Trophoblast cell (in vitro differentiated cells and primary cell): Measurements from ENCODE around the gene CBX2.

Source experiments
- DNase-seq, 2 donors: peaks; one replicate each; pipeline ENCODE4 v3.0.0-alpha.2; 2016
- H2AFZ ChIP-seq: 2 replicates; pipeline ENCODE4 v1.6.1; 2013; ENCODE audit warnings: low read length, moderate library complexity, mild to moderate bottlenecking; ENCODE audit not compliant: insufficient read depth, poor library complexity
- H2AK5ac ChIP-seq: 2 replicates; pipeline ENCODE4 v1.6.1; 2013; ENCODE audit warnings: mild to moderate bottlenecking, low read length
- H2BK120ac ChIP-seq: 2 replicates; pipeline ENCODE4 v1.6.1; 2013; ENCODE audit warnings: low read length, mild to moderate bottlenecking, moderate library complexity; ENCODE audit not compliant: insufficient read depth, poor library complexity
- H2BK12ac ChIP-seq: 2 replicates; pipeline ENCODE4 v1.6.1; 2013; ENCODE audit warnings: mild to moderate bottlenecking, low read length, moderate library complexity
- H2BK5ac ChIP-seq: 2 replicates; pipeline ENCODE4 v1.6.1; 2013; ENCODE audit warnings: low read length, low read depth, moderate library complexity, mild to moderate bottlenecking; ENCODE audit not compliant: poor library complexity
- H3K14ac ChIP-seq: 2 replicates; pipeline ENCODE4 v1.6.1; 2013; ENCODE audit warnings: mild to moderate bottlenecking, low read length
- H3K18ac ChIP-seq: 2 replicates; pipeline ENCODE4 v1.6.1; 2013; ENCODE audit warnings: mild to moderate bottlenecking, low read length
- H3K23ac ChIP-seq: 2 replicates; pipeline ENCODE4 v1.6.1; 2013; ENCODE audit warnings: low read length
- H3K27ac ChIP-seq: 2 replicates; pipeline ENCODE4 v1.5.1; 2013; ENCODE audit warnings: low read depth, mild to moderate bottlenecking, inconsistent platforms, low read length, moderate library complexity
- H3K27me3 ChIP-seq: 2 replicates; pipeline ENCODE4 v1.6.1; 2013; ENCODE audit warnings: inconsistent platforms, mild to moderate bottlenecking, low read length, moderate library complexity; ENCODE audit not compliant: insufficient read depth
- H3K36me3 ChIP-seq, 2 experiments: 1 replicate in 1 of 2; 2 replicates in 1 of 2; pipeline ENCODE4 v1.6.1; 2013; ENCODE audit warnings: low read length in 2 of 2, mild to moderate bottlenecking in 2 of 2, moderate library complexity in 1 of 2; ENCODE audit not compliant: insufficient read depth in 2 of 2, control insufficient read depth in 1 of 2
- H3K4ac ChIP-seq: 2 replicates; pipeline ENCODE4 v1.6.1; 2013; ENCODE audit warnings: low read depth, mild to moderate bottlenecking, low read length, moderate library complexity
- H3K4me1 ChIP-seq, 2 experiments: 1 replicate in 1 of 2; 2 replicates in 1 of 2; pipeline ENCODE4 v1.6.1; 2013; ENCODE audit warnings: low read length in 2 of 2, mild to moderate bottlenecking in 2 of 2, moderate library complexity in 1 of 2; ENCODE audit not compliant: insufficient read depth in 2 of 2, control insufficient read depth in 1 of 2
- H3K4me2 ChIP-seq: 2 replicates; pipeline ENCODE4 v1.6.1; 2013; ENCODE audit warnings: inconsistent platforms, mild to moderate bottlenecking, low read length, moderate library complexity
- H3K4me3 ChIP-seq: 2 replicates; pipeline ENCODE4 v1.5.1; 2013; ENCODE audit warnings: mild to moderate bottlenecking, low read depth, low read length, inconsistent platforms
- H3K79me1 ChIP-seq: one replicate; pipeline ENCODE4 v1.6.1; 2013; ENCODE audit warnings: low read length
- H3K79me2 ChIP-seq: 2 replicates; pipeline ENCODE4 v1.6.1; 2013; ENCODE audit warnings: low read length, mild to moderate bottlenecking; ENCODE audit not compliant: control insufficient read depth, insufficient read depth, poor library complexity
- H3K9ac ChIP-seq: 2 replicates; pipeline ENCODE4 v1.6.1; 2013; ENCODE audit warnings: mild to moderate bottlenecking, low read length
- H3K9me3 ChIP-seq: 2 replicates; pipeline ENCODE4 v1.6.1; 2013; ENCODE audit warnings: low read depth, mild to moderate bottlenecking, control low read depth, inconsistent platforms, low read length; ENCODE audit not compliant: insufficient read depth
- H4K12ac ChIP-seq: 2 replicates; pipeline ENCODE4 v1.6.1; 2013; ENCODE audit warnings: low read depth, mild to moderate bottlenecking, low read length, moderate library complexity
- H4K8ac ChIP-seq: 2 replicates; pipeline ENCODE4 v1.6.1; 2013; ENCODE audit warnings: low read depth, mild to moderate bottlenecking, low read length, moderate library complexity
- H4K91ac ChIP-seq: one replicate; pipeline ENCODE4 v1.6.1; 2013; ENCODE audit warnings: low read depth, mild to moderate bottlenecking, low read length, moderate library complexity
- WGBS: extraction: QIAGEN DNeasy Blood & Tissue Kit; methylation state at CpG from one replicate; pipeline ENCODE4 v1.1.7; 2013; ENCODE audit warnings: missing lambda C conversion rate; ENCODE audit not compliant: insufficient read length, insufficient coverage; ENCODE audit errors: extremely low coverage; 5-methylcytosine and 5-hydroxymethylcytosine counted together

CBX2 gene

GRCh38 chr17:79824234-79824633 lies 46.3 kb downstream of the CBX2 start:
- Histone ChIP-seq H3K27me3 (peaks cover 6% of the 10 kb centered on the region), H3K79me2 (no peaks in the 10 kb centered on the region), H2BK5ac (no peak overlapping the region), H3K23ac (no peak overlapping the region), H4K8ac (no peak overlapping the region), H3K36me3 (no peaks in the 10 kb centered on the region), H2BK120ac (no peak overlapping the region), H3K4ac (no peak overlapping the region), H3K9me3 (peaks cover 5% of the 10 kb centered on the region), H3K9ac (no peak overlapping the region), H3K14ac (no peak overlapping the region), H2BK12ac (no peak overlapping the region), H2AK5ac (no peak overlapping the region), H3K27ac (no peak overlapping the region), H3K4me3 (no peak overlapping the region), H4K12ac (no peak overlapping the region), H3K79me1 (no peaks in the 10 kb centered on the region), H3K18ac (no peak overlapping the region), H4K91ac (no peak overlapping the region), H3K4me2 (no peak overlapping the region), H2AFZ (no peak overlapping the region), H3K4me1 (no peaks in the 10 kb centered on the region)
- no peak for DNase-seq
- WGBS: no CpG with 5 or more reads among the region's 17 CpGs

GRCh38 chr17:79824893-79825579 lies 47.1 kb downstream of the CBX2 start:
- no CpG with 5 or more reads among the region's 6 CpGs for WGBS

DNA sequence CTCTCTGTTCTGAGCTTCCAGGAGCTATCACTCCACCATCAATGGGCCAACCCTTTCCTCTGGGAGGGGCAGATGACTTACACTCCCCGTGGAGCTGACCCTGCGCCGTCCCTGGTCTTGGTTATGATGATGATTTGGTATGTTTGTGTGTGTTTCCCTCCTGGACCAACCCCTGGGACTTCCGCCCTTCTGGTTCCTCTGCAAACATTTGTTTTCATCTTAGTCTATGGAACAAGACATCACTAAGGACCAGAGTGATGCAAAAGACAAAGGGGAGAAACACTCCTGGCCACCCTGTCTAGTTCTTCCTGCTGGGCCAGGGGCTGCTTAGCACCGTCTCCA lies 47.6 kb downstream of the CBX2 start:
- no peak overlapping the region for H2BK12ac ChIP-seq
- H3K36me3 ChIP-seq: no peaks in the 10 kb centered on the region
- H3K4me2 ChIP-seq: no peak overlapping the region
- no peaks in the 10 kb centered on the region for H3K79me2 ChIP-seq
- no peak overlapping the region for H2BK5ac ChIP-seq
- no peak overlapping the region for H3K23ac ChIP-seq
- no peak overlapping the region for H3K9ac ChIP-seq
- H3K27ac ChIP-seq: no peak overlapping the region
- H3K27me3 ChIP-seq: peaks cover 17% of the 10 kb centered on the region
- H2AFZ ChIP-seq: no peak overlapping the region
- H3K4me1 ChIP-seq: no peaks in the 10 kb centered on the region
- no peak overlapping the region for H4K12ac ChIP-seq
- no peak overlapping the region for H4K8ac ChIP-seq
- peaks cover 5% of the 10 kb centered on the region for H3K9me3 ChIP-seq
- H3K4me3 ChIP-seq: no peak overlapping the region
- no peak overlapping the region for H2BK120ac ChIP-seq
- H3K79me1 ChIP-seq: no peaks in the 10 kb centered on the region
- H2AK5ac ChIP-seq: no peak overlapping the region
- no peak overlapping the region for H3K14ac ChIP-seq
- no CpG with 5 or more reads among the region's 5 CpGs for WGBS
- no peak overlapping the region for H4K91ac ChIP-seq
- H3K4ac ChIP-seq: no peak overlapping the region
- H3K18ac ChIP-seq: no peak overlapping the region
- no peak for DNase-seq

More at GRCh38 chr17:79824893-79825579, 47.1 kb downstream of the CBX2 start:
- Histone ChIP-seq H4K91ac (no peak overlapping the region), H4K12ac (no peak overlapping the region), H3K14ac (no peak overlapping the region), H3K9me3 (peaks cover 5% of the 10 kb centered on the region), H3K27me3 (peaks cover 12% of the 10 kb centered on the region), H2BK120ac (no peak overlapping the region), H2AK5ac (no peak overlapping the region), H3K4me2 (no peak overlapping the region), H3K36me3 (no peaks in the 10 kb centered on the region), H3K18ac (no peak overlapping the region), H4K8ac (no peak overlapping the region), H3K4ac (no peak overlapping the region), H3K23ac (no peak overlapping the region), H3K79me1 (no peaks in the 10 kb centered on the region), H3K79me2 (no peaks in the 10 kb centered on the region), H3K4me3 (no peak overlapping the region), H3K9ac (no peak overlapping the region), H2BK5ac (no peak overlapping the region), H2BK12ac (no peak overlapping the region), H3K4me1 (no peaks in the 10 kb centered on the region), H2AFZ (no peak overlapping the region), H3K27ac (no peak overlapping the region)
- no peak for DNase-seq

DNA sequence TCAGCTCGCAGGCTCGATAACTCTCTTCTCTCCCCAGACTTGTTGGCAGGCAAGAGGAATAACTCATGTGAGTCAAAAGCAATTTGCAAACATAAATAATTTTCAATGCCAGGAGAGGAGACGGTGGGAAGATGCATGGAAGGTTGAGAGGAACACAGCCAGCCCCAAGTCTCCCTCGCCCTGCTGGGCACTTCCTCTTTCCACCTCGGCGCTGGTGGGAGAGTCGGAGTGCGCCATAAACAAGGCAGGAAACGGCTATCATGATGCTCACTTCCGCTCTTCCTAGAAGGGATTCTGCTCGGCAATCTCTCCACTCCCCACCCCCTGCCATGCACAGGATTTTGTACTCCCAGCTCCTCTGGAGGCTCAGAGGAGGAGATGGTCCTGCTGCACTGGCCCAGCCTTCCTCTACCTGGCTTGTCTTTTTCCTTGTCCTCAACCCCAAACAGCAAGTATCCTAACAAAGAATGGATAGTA lies 48.3 kb downstream of the CBX2 start:
- no peak overlapping the region for H4K12ac ChIP-seq
- peaks cover 24% of the 10 kb centered on the region for H3K27me3 ChIP-seq
- H2BK12ac ChIP-seq: no peak overlapping the region
- no peak overlapping the region for H2AK5ac ChIP-seq
- H3K4me3 ChIP-seq: no peak overlapping the region
- no CpG with 5 or more reads among the region's 11 CpGs for WGBS
- no peaks in the 10 kb centered on the region for H3K79me1 ChIP-seq
- no peak overlapping the region for H2BK5ac ChIP-seq
- H3K9ac ChIP-seq: no peak overlapping the region
- no peak overlapping the region for H2AFZ ChIP-seq
- H2BK120ac ChIP-seq: no peak overlapping the region
- H3K36me3 ChIP-seq: no peaks in the 10 kb centered on the region
- no peak overlapping the region for H3K27ac ChIP-seq
- H4K91ac ChIP-seq: no peak overlapping the region
- no peak overlapping the region for H3K14ac ChIP-seq
- H3K23ac ChIP-seq: no peak overlapping the region
- peaks cover 7% of the 10 kb centered on the region for H3K9me3 ChIP-seq
- no peak overlapping the region for H4K8ac ChIP-seq
- no peak overlapping the region for H3K18ac ChIP-seq
- DNase-seq: no peak
- no peaks in the 10 kb centered on the region for H3K4me1 ChIP-seq
- no peak overlapping the region for H3K4ac ChIP-seq
- H3K79me2 ChIP-seq: no peaks in the 10 kb centered on the region
- no peak overlapping the region for H3K4me2 ChIP-seq
